Loucy (cell line): Measurements from ENCODE around the gene LRRC42.

ENCODE experiments used
- H2AFZ ChIP-seq: fragments of 200-600 bp; sonication (generic); 2 replicates; pipeline ENCODE4 v1.6.0; 2016; ENCODE audit warnings: antibody characterized with exemption, mild to moderate bottlenecking, low read length, moderate library complexity
- H3F3A ChIP-seq: fragments of 200-600 bp; 2 replicates; pipeline ENCODE4 v1.6.0; 2016; ENCODE audit warnings: antibody characterized with exemption, low read depth, mild to moderate bottlenecking
- H3K27me3 ChIP-seq: fragments of 200-600 bp; sonication (generic); 2 replicates; pipeline ENCODE4 v1.6.1; 2014; ENCODE audit warnings: low read length, mild to moderate bottlenecking; ENCODE audit not compliant: insufficient read depth, poor library complexity, severe bottlenecking
- H3K36me3 ChIP-seq: fragments of 200-600 bp; sonication (generic); 2 replicates; pipeline ENCODE4 v1.6.1; 2016; ENCODE audit warnings: low read length; ENCODE audit not compliant: insufficient read depth
- H3K4me1 ChIP-seq: fragments of 200-600 bp; sonication (generic); 2 replicates; pipeline ENCODE4 v1.5.1; 2014; ENCODE audit warnings: low read length, mild to moderate bottlenecking; ENCODE audit not compliant: insufficient read depth, poor library complexity, severe bottlenecking
- H3K4me2 ChIP-seq: fragments of 200-600 bp; sonication (generic); 2 replicates; pipeline ENCODE4 v1.6.0; 2014; ENCODE audit warnings: antibody characterized with exemption, low read length, low read depth, mild to moderate bottlenecking; ENCODE audit not compliant: poor library complexity, severe bottlenecking
- H3K4me3 ChIP-seq: fragments of 200-600 bp; sonication (generic); 2 replicates; pipeline ENCODE4 v1.5.1; 2014; ENCODE audit warnings: low read length, mild to moderate bottlenecking, mixed read lengths; ENCODE audit not compliant: poor library complexity, severe bottlenecking
- H3K79me2 ChIP-seq: fragments of 200-600 bp; sonication (generic); 2 replicates; pipeline ENCODE4 v1.6.1; 2014; ENCODE audit warnings: low read length; ENCODE audit not compliant: insufficient read depth
- H3K9ac ChIP-seq: fragments of 200-600 bp; sonication (generic); 2 replicates; pipeline ENCODE4 v1.6.0; 2014; ENCODE audit warnings: mild to moderate bottlenecking, low read depth, low read length, moderate library complexity; ENCODE audit not compliant: poor library complexity, severe bottlenecking
- H3K9me2 ChIP-seq: fragments of 200-600 bp; sonication (generic); replicated peaks from 2 replicates; pipeline ENCODE4 v1.6.1; 2016; ENCODE audit warnings: low read depth, low read length, mixed read lengths
- H3K9me3 ChIP-seq: fragments of 200-600 bp; sonication (generic); 2 replicates; pipeline ENCODE4 v1.6.1; 2014; ENCODE audit warnings: mild to moderate bottlenecking, antibody characterized with exemption, low read length, low read depth; ENCODE audit not compliant: insufficient read depth
- H4K20me1 ChIP-seq: fragments of 200-600 bp; sonication (generic); 2 replicates; pipeline ENCODE4 v1.6.0; 2014; ENCODE audit warnings: antibody characterized with exemption, low read length, mild to moderate bottlenecking; ENCODE audit not compliant: insufficient read depth, poor library complexity, severe bottlenecking
- CTCF ChIP-seq: fragments of 200-600 bp; sonication (generic); conservative IDR thresholded peaks from 2 replicates; pipeline ENCODE4 v1.5.1; 2014; ENCODE audit warnings: mild to moderate bottlenecking, antibody characterized with exemption, low read length
- EZH2phosphoT487 ChIP-seq: fragments of 200-600 bp; IDR thresholded peaks from 2 replicates; pipeline ENCODE4 v1.6.1; 2018; ENCODE audit warnings: antibody characterized with exemption, mild to moderate bottlenecking, moderate library complexity, borderline replicate concordance

Gene LRRC42

GRCh38 chr1:53984726-53985125, 38.6 kb downstream of the LRRC42 start:
- no peaks in the 10 kb centered on the region for H3K27me3 ChIP-seq
- H2AFZ ChIP-seq: no peak overlapping the region
- H3K4me2 ChIP-seq: no peak overlapping the region
- no peaks in the 10 kb centered on the region for H4K20me1 ChIP-seq
- H3K4me3 ChIP-seq: no peak overlapping the region
- no peaks in the 10 kb centered on the region for H3K9me3 ChIP-seq
- no peaks in the 10 kb centered on the region for H3K36me3 ChIP-seq
- no peaks in the 10 kb centered on the region for H3F3A ChIP-seq
- H3K9ac ChIP-seq: no peak overlapping the region
- H3K4me1 ChIP-seq: no peaks in the 10 kb centered on the region
- H3K9me2 ChIP-seq: no peaks in the 10 kb centered on the region
- H3K79me2 ChIP-seq: no peaks in the 10 kb centered on the region
- TF ChIP-seq CTCF: no peak
- no peak for TF ChIP-seq EZH2phosphoT487

GRCh38 chr1:53986458-53986857, 40.3 kb downstream of the LRRC42 start:
- Histone ChIP-seq H4K20me1 (no peaks in the 10 kb centered on the region), H3K4me1 (no peaks in the 10 kb centered on the region), H3K36me3 (no peaks in the 10 kb centered on the region), H2AFZ (no peak overlapping the region), H3K4me3 (no peak overlapping the region), H3K9me2 (no peaks in the 10 kb centered on the region), H3F3A (no peaks in the 10 kb centered on the region), H3K9ac (no peak overlapping the region), H3K9me3 (no peaks in the 10 kb centered on the region), H3K27me3 (no peaks in the 10 kb centered on the region), H3K4me2 (no peak overlapping the region), H3K79me2 (no peaks in the 10 kb centered on the region)
- TF ChIP-seq CTCF: no peak
- TF ChIP-seq EZH2phosphoT487: no peak

- no peaks in the 10 kb centered on the region for H3F3A ChIP-seq
- no peak overlapping the region for H2AFZ ChIP-seq
- no peaks in the 10 kb centered on the region for H3K36me3 ChIP-seq
- H3K4me2 ChIP-seq: no peak overlapping the region
- no peaks in the 10 kb centered on the region for H3K79me2 ChIP-seq
- H3K9me3 ChIP-seq: no peaks in the 10 kb centered on the region
- H3K9me2 ChIP-seq: no peaks in the 10 kb centered on the region
- no peak overlapping the region for H3K4me3 ChIP-seq
- H3K4me1 ChIP-seq: no peaks in the 10 kb centered on the region
- no peaks in the 10 kb centered on the region for H4K20me1 ChIP-seq
- TF ChIP-seq EZH2phosphoT487: no peak
- TF ChIP-seq CTCF: no peak
- no peaks in the 10 kb centered on the region for H3K27me3 ChIP-seq
- H3K9ac ChIP-seq: no peak overlapping the region
Measured at GRCh38 chr1:53987880-53988279, 41.7 kb downstream of the LRRC42 start.
